ENCODE measurements around the gene MED31. TPM values are rescaled to one million over a fixed set of nuclear protein-coding genes. Genes with fewer than 3 reads are reported as not detected.

The MED31 gene
- polyA plus RNA-seq, 2 donors, result 18.1 to 34.6 TPM

DNA sequence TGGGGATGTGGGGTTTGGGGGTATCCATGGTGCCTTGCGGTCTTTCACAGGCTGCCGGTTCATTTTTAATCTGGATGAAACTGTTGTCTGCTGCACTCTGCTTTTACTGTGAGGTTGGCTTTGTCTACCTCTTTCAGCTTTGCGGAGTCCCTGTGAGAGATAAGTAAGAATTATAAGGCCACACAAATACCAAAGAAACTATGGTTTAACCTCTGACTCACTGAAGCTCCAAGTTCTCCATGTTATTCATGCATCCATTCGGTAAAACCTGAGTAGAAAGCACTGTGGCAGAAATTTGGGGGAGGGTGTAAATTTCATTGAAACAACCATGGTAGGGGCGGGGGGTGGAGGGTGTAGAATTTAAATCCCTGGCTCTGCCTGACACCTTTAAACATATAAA, 41.4 kb downstream of the MED31 start:
- Histone ChIP-seq H3K36me3 (ENCODE audit: control insufficient read depth in 2 of 2, insufficient read depth in 2 of 2, low read length in 1 of 2) (peaks cover 11 to 19% of the 10 kb centered on the region in 2 donors), H3K4me1 (ENCODE audit: control insufficient read depth in 2 of 2, insufficient read depth in 2 of 2, low read length in 1 of 2) (no peaks in the 10 kb centered on the region), H3K27me3 (ENCODE audit: control insufficient read depth in 1 of 2, insufficient read depth in 2 of 2, low read length in 2 of 2) (no peaks in the 10 kb centered on the region), H3K27ac (ENCODE audit: low read depth in 2 of 2, low read length in 1 of 2) (no peak overlapping the region), H3K9me3 (ENCODE audit: control insufficient read depth in 2 of 2, insufficient read depth in 1 of 2, low read depth in 1 of 2, low read length in 1 of 2) (no peaks in the 10 kb centered on the region), H3K4me3 (ENCODE audit: low read depth in 1 of 2, low read length in 2 of 2) (no peak overlapping the region)
- 96 to 99% methylated on average over 5 of the region's 5 CpGs for WGBS, 2 donors

DNA sequence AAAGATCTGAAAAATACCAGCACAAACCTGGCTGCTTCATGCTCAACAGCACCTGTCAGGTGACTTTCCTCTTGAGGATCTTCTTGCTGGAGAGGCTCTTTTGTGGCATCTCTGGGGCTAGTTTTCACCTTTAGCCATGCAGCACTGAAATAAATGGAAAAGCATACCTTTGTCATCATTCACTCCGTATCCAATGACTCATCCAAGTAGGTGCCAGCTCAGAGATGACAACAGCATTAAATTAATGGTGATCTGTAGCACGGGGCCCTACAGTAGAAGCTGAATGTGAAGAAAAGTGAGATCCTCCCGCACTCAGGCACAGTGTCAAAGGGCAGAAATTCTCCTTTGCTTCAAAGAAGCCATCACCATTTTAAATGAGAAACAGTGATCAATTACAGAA, 43.1 kb downstream of the MED31 start:
- no peaks in the 10 kb centered on the region for H3K4me1 ChIP-seq (ENCODE audit: control insufficient read depth in 2 of 2, insufficient read depth in 2 of 2, low read length in 1 of 2)
- peak overlapping the region in 1 of 2 donors; percentile 10 for H3K27ac ChIP-seq (ENCODE audit: low read depth in 2 of 2, low read length in 1 of 2)
- no peaks in the 10 kb centered on the region for H3K27me3 ChIP-seq (ENCODE audit: control insufficient read depth in 1 of 2, insufficient read depth in 2 of 2, low read length in 2 of 2)
- H3K9me3 ChIP-seq (ENCODE audit: control insufficient read depth in 2 of 2, insufficient read depth in 1 of 2, low read depth in 1 of 2, low read length in 1 of 2), result no peaks in the 10 kb centered on the region
- WGBS, 2 donors, result 60 to 64% methylated on average over 3 of the region's 3 CpGs
- peaks cover 11 to 19% of the 10 kb centered on the region in 2 donors for H3K36me3 ChIP-seq (ENCODE audit: control insufficient read depth in 2 of 2, insufficient read depth in 2 of 2, low read length in 1 of 2)
- H3K4me3 ChIP-seq (ENCODE audit: low read depth in 1 of 2, low read length in 2 of 2), result no peak overlapping the region

DNA sequence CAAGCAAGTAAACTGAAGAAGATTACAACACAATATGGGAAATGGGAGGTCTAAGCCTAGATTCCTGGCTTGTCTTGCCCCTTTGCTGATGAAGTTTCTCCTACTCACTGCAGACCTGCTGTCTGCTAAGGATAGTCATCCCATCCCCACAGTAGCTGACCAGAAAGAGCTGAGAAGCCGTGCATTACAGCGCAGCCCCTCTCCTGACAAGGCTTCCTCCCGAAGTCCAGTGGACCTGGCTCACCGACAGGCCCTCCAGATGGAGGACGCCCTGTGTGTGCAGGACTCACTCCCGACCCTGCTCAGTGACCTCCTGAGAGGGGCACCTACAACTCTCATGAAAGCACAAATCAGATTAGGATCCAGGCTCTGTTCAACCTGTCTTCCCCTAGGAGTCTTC, 46.3 kb downstream of the MED31 start:
- Histone ChIP-seq H3K27me3 (ENCODE audit: control insufficient read depth in 1 of 2, insufficient read depth in 2 of 2, low read length in 2 of 2) (no peaks in the 10 kb centered on the region), H3K4me1 (ENCODE audit: control insufficient read depth in 2 of 2, insufficient read depth in 2 of 2, low read length in 1 of 2) (no peaks in the 10 kb centered on the region), H3K4me3 (ENCODE audit: low read depth in 1 of 2, low read length in 2 of 2) (no peak overlapping the region), H3K9me3 (ENCODE audit: control insufficient read depth in 2 of 2, insufficient read depth in 1 of 2, low read depth in 1 of 2, low read length in 1 of 2) (no peaks in the 10 kb centered on the region), H3K27ac (ENCODE audit: low read depth in 2 of 2, low read length in 1 of 2) (no peak overlapping the region), H3K36me3 (ENCODE audit: control insufficient read depth in 2 of 2, insufficient read depth in 2 of 2, low read length in 1 of 2) (peaks cover 10 to 18% of the 10 kb centered on the region in 2 donors)
- 93% methylated on average over 6 of the region's 6 CpGs for WGBS, 2 donors

DNA sequence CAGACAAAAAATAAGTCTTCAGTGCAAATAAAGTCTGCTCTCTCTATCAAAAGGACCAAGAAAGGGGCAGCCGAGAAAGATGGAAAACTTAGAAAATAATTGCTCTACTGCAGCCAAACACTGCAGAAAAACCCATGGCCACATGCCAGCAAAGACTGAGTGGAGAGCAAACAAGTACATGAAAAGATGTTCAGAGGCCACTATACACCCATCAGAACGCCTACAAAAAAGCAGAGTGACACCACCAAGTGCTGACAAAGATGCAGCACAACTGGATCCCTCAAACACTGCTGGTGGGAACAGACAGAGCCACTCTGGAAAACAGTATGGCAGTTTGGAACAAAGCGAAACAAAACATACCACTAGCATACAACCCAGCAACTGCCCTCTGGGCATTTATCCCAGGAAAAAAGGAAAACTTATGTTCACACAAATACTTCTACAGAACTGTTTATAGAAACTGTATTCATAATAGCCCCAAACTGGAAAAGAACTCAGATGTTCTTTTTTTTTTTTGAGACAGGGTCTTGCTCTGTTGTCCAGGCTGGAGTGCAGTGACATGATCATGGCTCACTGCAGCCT, 47.6 kb downstream of the MED31 start:
- no peak overlapping the region for H3K27ac ChIP-seq (ENCODE audit: low read depth in 2 of 2, low read length in 1 of 2)
- H3K27me3 ChIP-seq (ENCODE audit: control insufficient read depth in 1 of 2, insufficient read depth in 2 of 2, low read length in 2 of 2), result no peaks in the 10 kb centered on the region
- WGBS, 2 donors, result 60 to 67% methylated on average over 3 of the region's 3 CpGs
- no peak overlapping the region for H3K4me3 ChIP-seq (ENCODE audit: low read depth in 1 of 2, low read length in 2 of 2)
- H3K4me1 ChIP-seq (ENCODE audit: control insufficient read depth in 2 of 2, insufficient read depth in 2 of 2, low read length in 1 of 2), result no peaks in the 10 kb centered on the region
- H3K9me3 ChIP-seq (ENCODE audit: control insufficient read depth in 2 of 2, insufficient read depth in 1 of 2, low read depth in 1 of 2, low read length in 1 of 2), result no peaks in the 10 kb centered on the region
- H3K36me3 ChIP-seq (ENCODE audit: control insufficient read depth in 2 of 2, insufficient read depth in 2 of 2, low read length in 1 of 2), result peaks cover 7 to 15% of the 10 kb centered on the region in 2 donors

DNA sequence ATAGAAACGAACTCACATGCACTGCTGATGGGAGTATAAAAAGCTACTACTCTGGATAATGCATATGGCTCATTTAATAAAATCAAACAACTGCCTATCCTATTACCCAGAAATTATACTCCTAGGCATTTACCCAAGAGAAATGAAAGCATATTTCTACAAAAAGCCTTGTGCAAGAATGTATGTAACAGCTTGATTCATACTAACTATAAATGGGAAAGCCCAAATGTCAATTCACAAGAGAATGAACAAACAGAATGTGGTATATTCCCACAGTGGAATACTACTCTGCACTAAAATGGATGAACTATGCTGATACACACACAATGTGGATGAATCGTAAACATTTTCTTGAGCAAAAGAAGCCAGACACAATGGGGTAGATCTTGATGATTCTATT, 49.3 kb downstream of the MED31 start:
- Histone ChIP-seq H3K4me1 (ENCODE audit: control insufficient read depth in 2 of 2, insufficient read depth in 2 of 2, low read length in 1 of 2) (no peaks in the 10 kb centered on the region), H3K9me3 (ENCODE audit: control insufficient read depth in 2 of 2, insufficient read depth in 1 of 2, low read depth in 1 of 2, low read length in 1 of 2) (no peaks in the 10 kb centered on the region), H3K36me3 (ENCODE audit: control insufficient read depth in 2 of 2, insufficient read depth in 2 of 2, low read length in 1 of 2) (peaks cover 9 to 13% of the 10 kb centered on the region in 2 donors), H3K4me3 (ENCODE audit: low read depth in 1 of 2, low read length in 2 of 2) (no peak overlapping the region), H3K27me3 (ENCODE audit: control insufficient read depth in 1 of 2, insufficient read depth in 2 of 2, low read length in 2 of 2) (no peaks in the 10 kb centered on the region), H3K27ac (ENCODE audit: low read depth in 2 of 2, low read length in 1 of 2) (no peak overlapping the region)
- 90 to 91% methylated on average over 2 of the region's 2 CpGs for WGBS, 2 donors

- no peak overlapping the region for H3K27ac ChIP-seq (ENCODE audit: low read depth in 2 of 2, low read length in 1 of 2)
- H3K4me1 ChIP-seq (ENCODE audit: control insufficient read depth in 2 of 2, insufficient read depth in 2 of 2, low read length in 1 of 2), result no peaks in the 10 kb centered on the region
- H3K36me3 ChIP-seq (ENCODE audit: control insufficient read depth in 2 of 2, insufficient read depth in 2 of 2, low read length in 1 of 2), result peaks cover 9 to 20% of the 10 kb centered on the region in 2 donors
- H3K27me3 ChIP-seq (ENCODE audit: control insufficient read depth in 1 of 2, insufficient read depth in 2 of 2, low read length in 2 of 2), result no peaks in the 10 kb centered on the region
- no peaks in the 10 kb centered on the region for H3K9me3 ChIP-seq (ENCODE audit: control insufficient read depth in 2 of 2, insufficient read depth in 1 of 2, low read depth in 1 of 2, low read length in 1 of 2)
- H3K4me3 ChIP-seq (ENCODE audit: low read depth in 1 of 2, low read length in 2 of 2), result no peak overlapping the region
Measured at GRCh38 chr17:6599364-6599763, 52.0 kb downstream of the MED31 start.

DNA sequence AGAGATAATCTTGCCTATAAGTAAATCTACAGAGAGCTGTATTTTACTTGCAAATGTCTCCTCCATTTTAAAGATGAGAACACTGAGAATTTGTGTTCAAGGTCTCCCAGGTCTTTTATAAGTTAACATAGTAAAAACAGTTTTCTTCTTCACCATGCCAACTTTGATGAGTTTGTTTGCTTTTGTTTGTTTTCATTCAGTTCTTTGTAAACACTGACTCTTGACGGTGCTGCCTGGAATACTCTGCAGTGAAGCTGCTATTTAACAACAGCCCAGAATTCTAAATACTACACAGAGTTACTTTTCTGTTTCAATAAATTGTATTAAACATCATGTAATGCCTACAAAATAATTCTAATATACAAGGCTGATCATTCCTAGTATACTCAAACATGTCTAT, 53.7 kb downstream of the MED31 start:
- WGBS, 2 donors, result 66 to 69% methylated on average over 1 of the region's 1 CpG
- Histone ChIP-seq H3K27ac (ENCODE audit: low read depth in 2 of 2, low read length in 1 of 2) (no peak overlapping the region), H3K27me3 (ENCODE audit: control insufficient read depth in 1 of 2, insufficient read depth in 2 of 2, low read length in 2 of 2) (no peaks in the 10 kb centered on the region), H3K36me3 (ENCODE audit: control insufficient read depth in 2 of 2, insufficient read depth in 2 of 2, low read length in 1 of 2) (peaks cover 9 to 20% of the 10 kb centered on the region in 2 donors), H3K4me3 (ENCODE audit: low read depth in 1 of 2, low read length in 2 of 2) (no peak overlapping the region), H3K4me1 (ENCODE audit: control insufficient read depth in 2 of 2, insufficient read depth in 2 of 2, low read length in 1 of 2) (no peaks in the 10 kb centered on the region), H3K9me3 (ENCODE audit: control insufficient read depth in 2 of 2, insufficient read depth in 1 of 2, low read depth in 1 of 2, low read length in 1 of 2) (no peaks in the 10 kb centered on the region)

GRCh38 chr17:6596941-6597340, 54.5 kb downstream of the MED31 start:
- H3K4me1 ChIP-seq (ENCODE audit: control insufficient read depth in 2 of 2, insufficient read depth in 2 of 2, low read length in 1 of 2), result no peaks in the 10 kb centered on the region
- H3K36me3 ChIP-seq (ENCODE audit: control insufficient read depth in 2 of 2, insufficient read depth in 2 of 2, low read length in 1 of 2), result peaks cover 9 to 21% of the 10 kb centered on the region in 2 donors
- WGBS, 2 donors, result 91 to 95% methylated on average over 4 of the region's 4 CpGs
- no peaks in the 10 kb centered on the region for H3K27me3 ChIP-seq (ENCODE audit: control insufficient read depth in 1 of 2, insufficient read depth in 2 of 2, low read length in 2 of 2)
- no peak overlapping the region for H3K4me3 ChIP-seq (ENCODE audit: low read depth in 1 of 2, low read length in 2 of 2)
- H3K9me3 ChIP-seq (ENCODE audit: control insufficient read depth in 2 of 2, insufficient read depth in 1 of 2, low read depth in 1 of 2, low read length in 1 of 2), result no peaks in the 10 kb centered on the region
- H3K27ac ChIP-seq (ENCODE audit: low read depth in 2 of 2, low read length in 1 of 2), result no peak overlapping the region

DNA sequence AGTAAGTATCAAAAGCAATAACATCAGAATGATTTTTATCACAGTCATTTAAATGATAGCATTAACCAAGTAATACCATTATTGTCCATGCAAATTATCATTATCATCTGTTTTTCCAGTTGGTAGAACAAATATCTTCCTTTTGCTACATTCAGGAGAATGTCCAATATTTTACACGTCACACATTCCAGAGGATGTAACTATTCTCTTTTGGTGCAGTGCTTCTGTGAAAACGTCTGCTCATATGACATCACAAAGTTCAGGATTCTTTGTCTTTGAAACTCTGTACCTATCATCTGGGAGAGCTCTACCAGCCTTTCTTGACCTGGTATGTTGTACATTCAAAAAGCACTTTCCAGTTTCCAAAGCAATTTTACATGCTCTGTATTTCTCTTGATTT, 54.9 kb downstream of the MED31 start:
- Histone ChIP-seq H3K4me1 (ENCODE audit: control insufficient read depth in 2 of 2, insufficient read depth in 2 of 2, low read length in 1 of 2) (no peaks in the 10 kb centered on the region), H3K36me3 (ENCODE audit: control insufficient read depth in 2 of 2, insufficient read depth in 2 of 2, low read length in 1 of 2) (peaks cover 9 to 26% of the 10 kb centered on the region in 2 donors), H3K27me3 (ENCODE audit: control insufficient read depth in 1 of 2, insufficient read depth in 2 of 2, low read length in 2 of 2) (no peaks in the 10 kb centered on the region), H3K27ac (ENCODE audit: low read depth in 2 of 2, low read length in 1 of 2) (no peak overlapping the region), H3K4me3 (ENCODE audit: low read depth in 1 of 2, low read length in 2 of 2) (no peak overlapping the region), H3K9me3 (ENCODE audit: control insufficient read depth in 2 of 2, insufficient read depth in 1 of 2, low read depth in 1 of 2, low read length in 1 of 2) (no peaks in the 10 kb centered on the region)
- WGBS, 2 donors, result 75 to 78% methylated on average over 2 of the region's 2 CpGs

GRCh38 chr17:6596081-6596480, 55.3 kb downstream of the MED31 start:
- WGBS, 2 donors, result 92 to 94% methylated on average over 7 of the region's 7 CpGs

More at GRCh38 chr17:6596081-6596480, 55.3 kb downstream of the MED31 start:
- H3K9me3 ChIP-seq (ENCODE audit: control insufficient read depth in 2 of 2, insufficient read depth in 1 of 2, low read depth in 1 of 2, low read length in 1 of 2), result no peaks in the 10 kb centered on the region
- H3K27ac ChIP-seq (ENCODE audit: low read depth in 2 of 2, low read length in 1 of 2), result no peak overlapping the region
- no peak overlapping the region for H3K4me3 ChIP-seq (ENCODE audit: low read depth in 1 of 2, low read length in 2 of 2)
- H3K4me1 ChIP-seq (ENCODE audit: control insufficient read depth in 2 of 2, insufficient read depth in 2 of 2, low read length in 1 of 2), result no peaks in the 10 kb centered on the region
- no peaks in the 10 kb centered on the region for H3K27me3 ChIP-seq (ENCODE audit: control insufficient read depth in 1 of 2, insufficient read depth in 2 of 2, low read length in 2 of 2)
- peaks cover 9 to 26% of the 10 kb centered on the region in 2 donors for H3K36me3 ChIP-seq (ENCODE audit: control insufficient read depth in 2 of 2, insufficient read depth in 2 of 2, low read length in 1 of 2)

All from esophagus (tissue), 2 donors.